ENCODE results near the gene FYB1.
A peak's percentile ranks its signal among the peaks of the same experiment; 100 is the strongest.

FYB1 gene

GRCh38 chr5:39118638-39119037 lies 100.7 kb downstream of the FYB1 start:
- no peak for DNase-seq (ENCODE audit: low read depth, low spot score)

- no peak for DNase-seq (ENCODE audit: low read depth, low spot score)
Observed at GRCh38 chr5:39117401-39117800, 102.0 kb downstream of the FYB1 start.

GRCh38 chr5:39116344-39117170 lies 102.8 kb downstream of the FYB1 start:
- DNase-seq (ENCODE audit: low read depth, low spot score): no peak

GRCh38 chr5:39115644-39116343 lies 103.6 kb downstream of the FYB1 start:
- DNase-seq (ENCODE audit: low read depth, low spot score): no peak

GRCh38 chr5:39114155-39114554 lies 105.2 kb downstream of the FYB1 start:
- DNase-seq (ENCODE audit: low read depth, low spot score): no peak

- DNase-seq (ENCODE audit: low read depth, low spot score): no peak
Observed at GRCh38 chr5:39113354-39113953, 105.9 kb downstream of the FYB1 start.

GRCh38 chr5:39109606-39110005 lies 109.8 kb downstream of the FYB1 start:
- no peak for DNase-seq (ENCODE audit: low read depth, low spot score)

- DNase-seq (ENCODE audit: low read depth, low spot score): no peak
Observed at GRCh38 chr5:39108987-39109386, 110.4 kb downstream of the FYB1 start.

- no peak for DNase-seq (ENCODE audit: low read depth, low spot score)
Observed at GRCh38 chr5:39107350-39107749, 112.0 kb downstream of the FYB1 start.

- DNase-seq (ENCODE audit: low read depth, low spot score): no peak
Observed at GRCh38 chr5:39106322-39106721, 113.0 kb downstream of the FYB1 start.

GRCh38 chr5:39104221-39104620 lies 115.1 kb downstream of the FYB1 start:
- DNase-seq (ENCODE audit: low read depth, low spot score): no peak

- no peak for DNase-seq (ENCODE audit: low read depth, low spot score)
Observed at GRCh38 chr5:39102684-39103155, 116.6 kb downstream of the FYB1 start.

- peak; percentile 82 for DNase-seq (ENCODE audit: low read depth, low spot score)
Observed at GRCh38 chr5:39100851-39101396, 118.4 kb downstream of the FYB1 start.

GRCh38 chr5:39100301-39100850 lies 119.0 kb downstream of the FYB1 start:
- no peak for DNase-seq (ENCODE audit: low read depth, low spot score)

- no peak for DNase-seq (ENCODE audit: low read depth, low spot score)
Observed at GRCh38 chr5:39099831-39100230, 119.5 kb downstream of the FYB1 start.

GRCh38 chr5:39093352-39093751 lies 126.0 kb downstream of the FYB1 start:
- no peak for DNase-seq (ENCODE audit: low read depth, low spot score)

GRCh38 chr5:39092581-39093351 lies 126.6 kb downstream of the FYB1 start:
- DNase-seq (ENCODE audit: low read depth, low spot score): no peak

GRCh38 chr5:39091940-39092580 lies 127.3 kb downstream of the FYB1 start:
- DNase-seq (ENCODE audit: low read depth, low spot score): no peak

- DNase-seq (ENCODE audit: low read depth, low spot score): no peak
Observed at GRCh38 chr5:39083968-39084367, 135.4 kb downstream of the FYB1 start.

- no peak for DNase-seq (ENCODE audit: low read depth, low spot score)
Observed at GRCh38 chr5:39082995-39083394, 136.4 kb downstream of the FYB1 start.

Measured in brain pericyte (primary cell).